SK-N-SH (cell line): ENCODE measurements around the gene TRPV3. TPM values are rescaled to one million over a fixed set of nuclear protein-coding genes. Genes with fewer than 3 reads are reported as not detected.

ENCODE experiments used
- polyA plus RNA-seq, 3 experiments: library from polyadenylated mRNA; depleted of rRNA; stranded (reverse); fragments of >200 nt; gene quantifications; 2 replicates each; pipeline ENCODE4 v1.2.3, GENCODE V29; 2012

TRPV3 gene
- polyA plus RNA-seq, 1 of the 3 experiments (the other 2 are of a cell fraction), result 0.28 TPM

Other genes with a start within 250 kb of the TRPV3 start
- gene OR3A2, start 171.5 kb downstream of the TRPV3 start, polyA plus RNA-seq (2012; rRNA removed), result not detected in 2 replicates
- not detected in 2 replicates for gene OR1E1, start 159.4 kb downstream of the TRPV3 start, polyA plus RNA-seq (2012; rRNA removed)
- not detected in 2 replicates for gene OR3A3, start 146.4 kb downstream of the TRPV3 start, polyA plus RNA-seq (2012; rRNA removed)
- gene OR1E2, start 124.0 kb downstream of the TRPV3 start, polyA plus RNA-seq (2012; rRNA removed), result not detected in 2 replicates
- gene SPATA22, start 86.0 kb downstream of the TRPV3 start, polyA plus RNA-seq (2012; rRNA removed), result not detected in 2 replicates
- gene ASPA, start 81.8 kb downstream of the TRPV3 start, polyA plus RNA-seq (2012; rRNA removed), result not detected in 2 replicates
- gene TRPV1, start 51.6 kb upstream of the TRPV3 start, polyA plus RNA-seq (2012; rRNA removed), result 2.5 and 3.0 TPM in 2 replicates
- 9.0 and 9.7 TPM in 2 replicates for gene SHPK, start 78.4 kb upstream of the TRPV3 start, polyA plus RNA-seq (2012; rRNA removed)
- 6.7 and 8.2 TPM in 2 replicates for gene CTNS, start 78.9 kb upstream of the TRPV3 start, polyA plus RNA-seq (2012; rRNA removed)
- gene TAX1BP3, start 110.8 kb upstream of the TRPV3 start, polyA plus RNA-seq (2012; rRNA removed), result 165 and 192 TPM in 2 replicates
- gene EMC6, start 111.0 kb upstream of the TRPV3 start, polyA plus RNA-seq (2012; rRNA removed), result 56.6 and 64.4 TPM in 2 replicates
- 0.71 and 0.97 TPM in 2 replicates for gene P2RX5, start 138.3 kb upstream of the TRPV3 start, polyA plus RNA-seq (2012; rRNA removed)
- 1.2 and 1.4 TPM in 2 replicates for gene HASPIN, start 166.1 kb upstream of the TRPV3 start, polyA plus RNA-seq (2012; rRNA removed)
- 56.7 and 73.4 TPM in 2 replicates for gene ITGAE, start 243.4 kb upstream of the TRPV3 start, polyA plus RNA-seq (2012; rRNA removed)